ENCODE results near the gene TSPAN4. TPM values are rescaled to one million over a fixed set of nuclear protein-coding genes. Genes with fewer than 3 reads are reported as not detected.

Gene TSPAN4
- total RNA-seq, 1 donor from 2014 or later = 50.8 TPM

- no peaks in the 10 kb centered on the region for H3K27me3 ChIP-seq (ENCODE audit: control insufficient read depth, insufficient read depth, low read length)
- H3K36me3 ChIP-seq (ENCODE audit: control insufficient read depth, insufficient read depth, low read length) = peaks cover 13% of the 10 kb centered on the region
- FAIRE-seq = no peak
- no peak for TF ChIP-seq CTCF (IDR thresholded peaks at IDR 0.05; ENCODE audit: insufficient read depth, low read length, severe bottlenecking)
- H3K4me3 ChIP-seq (ENCODE audit: low read depth, low read length) = peak overlapping the region; percentile 97
- DNase-seq (ENCODE audit: low read depth) = peak; percentile 68
Observed at GRCh38 chr11:795634-796564, 46.8 kb upstream of the TSPAN4 start.

GRCh38 chr11:796565-797295, 45.9 kb upstream of the TSPAN4 start:
- Histone ChIP-seq H3K36me3 (ENCODE audit: control insufficient read depth, insufficient read depth, low read length) (peaks cover 18% of the 10 kb centered on the region), H3K27me3 (ENCODE audit: control insufficient read depth, insufficient read depth, low read length) (no peaks in the 10 kb centered on the region), H3K4me3 (ENCODE audit: low read depth, low read length) (peak overlapping the region; percentile 97)
- FAIRE-seq (no peak), DNase-seq (ENCODE audit: low read depth) (no peak)
- TF ChIP-seq CTCF (IDR thresholded peaks at IDR 0.05; ENCODE audit: insufficient read depth, low read length, severe bottlenecking) = no peak

GRCh38 chr11:797296-798092, 45.2 kb upstream of the TSPAN4 start:
- Histone ChIP-seq H3K27me3 (ENCODE audit: control insufficient read depth, insufficient read depth, low read length) (no peaks in the 10 kb centered on the region), H3K36me3 (ENCODE audit: control insufficient read depth, insufficient read depth, low read length) (peaks cover 23% of the 10 kb centered on the region), H3K4me3 (ENCODE audit: low read depth, low read length) (peak overlapping the region; percentile 97)
- no peak for TF ChIP-seq CTCF (IDR thresholded peaks at IDR 0.05; ENCODE audit: insufficient read depth, low read length, severe bottlenecking)
- no peak for FAIRE-seq
- DNase-seq (ENCODE audit: low read depth) = peak; percentile 68

GRCh38 chr11:798093-798713, 44.4 kb upstream of the TSPAN4 start, which contains the start of gene SLC25A22:
Gene SLC25A22 (minus strand): TSS chr11:798281. CDS start chr11:795006, 3,275 bp downstream.
- FAIRE-seq (no peak), DNase-seq (ENCODE audit: low read depth) (peak; percentile 55)
- H3K36me3 ChIP-seq (ENCODE audit: control insufficient read depth, insufficient read depth, low read length) = peaks cover 27% of the 10 kb centered on the region
- H3K4me3 ChIP-seq (ENCODE audit: low read depth, low read length) = peak within 1 kb of the TSS; percentile 97
- peak; percentile 72 for TF ChIP-seq CTCF (IDR thresholded peaks at IDR 0.05; ENCODE audit: insufficient read depth, low read length, severe bottlenecking)
- no peaks in the 10 kb centered on the region for H3K27me3 ChIP-seq (ENCODE audit: control insufficient read depth, insufficient read depth, low read length)

- no peaks in the 10 kb centered on the region for H3K27me3 ChIP-seq (ENCODE audit: control insufficient read depth, insufficient read depth, low read length)
- no peak for TF ChIP-seq CTCF (IDR thresholded peaks at IDR 0.05; ENCODE audit: insufficient read depth, low read length, severe bottlenecking)
- DNase-seq (ENCODE audit: low read depth) (no peak), FAIRE-seq (no peak)
- peaks cover 24% of the 10 kb centered on the region for H3K36me3 ChIP-seq (ENCODE audit: control insufficient read depth, insufficient read depth, low read length)
- no peak overlapping the region for H3K4me3 ChIP-seq (ENCODE audit: low read depth, low read length)
Observed at GRCh38 chr11:799641-800316, 42.9 kb upstream of the TSPAN4 start.
